ENCODE data around the gene RAPGEF5.

- TF ChIP-seq RCOR1 (IDR thresholded peaks at IDR 0.05; ENCODE audit: low read length) (no peak), GABPA (IDR thresholded peaks at IDR 0.05; ENCODE audit: low read depth) (no peak), NRF1 (IDR thresholded peaks at IDR 0.05; ENCODE audit: low read depth, low read length) (no peak), GATA2 (CRISPR knock-in tag; IDR thresholded peaks at IDR 0.05) (no peak), YY1 (IDR thresholded peaks at IDR 0.05; ENCODE audit: low read depth) (no peak), CTCF (IDR thresholded peaks at IDR 0.05) (no peak), POLR2AphosphoS5 (IDR thresholded peaks at IDR 0.05; ENCODE audit: low read depth, low read length) (no peak), EP300 (IDR thresholded peaks at IDR 0.05; ENCODE audit: borderline replicate concordance in 1 of 2, low read depth in 1 of 2, low read length in 1 of 2) (no peak)
- TF ChIP-seq, protein P1, sequence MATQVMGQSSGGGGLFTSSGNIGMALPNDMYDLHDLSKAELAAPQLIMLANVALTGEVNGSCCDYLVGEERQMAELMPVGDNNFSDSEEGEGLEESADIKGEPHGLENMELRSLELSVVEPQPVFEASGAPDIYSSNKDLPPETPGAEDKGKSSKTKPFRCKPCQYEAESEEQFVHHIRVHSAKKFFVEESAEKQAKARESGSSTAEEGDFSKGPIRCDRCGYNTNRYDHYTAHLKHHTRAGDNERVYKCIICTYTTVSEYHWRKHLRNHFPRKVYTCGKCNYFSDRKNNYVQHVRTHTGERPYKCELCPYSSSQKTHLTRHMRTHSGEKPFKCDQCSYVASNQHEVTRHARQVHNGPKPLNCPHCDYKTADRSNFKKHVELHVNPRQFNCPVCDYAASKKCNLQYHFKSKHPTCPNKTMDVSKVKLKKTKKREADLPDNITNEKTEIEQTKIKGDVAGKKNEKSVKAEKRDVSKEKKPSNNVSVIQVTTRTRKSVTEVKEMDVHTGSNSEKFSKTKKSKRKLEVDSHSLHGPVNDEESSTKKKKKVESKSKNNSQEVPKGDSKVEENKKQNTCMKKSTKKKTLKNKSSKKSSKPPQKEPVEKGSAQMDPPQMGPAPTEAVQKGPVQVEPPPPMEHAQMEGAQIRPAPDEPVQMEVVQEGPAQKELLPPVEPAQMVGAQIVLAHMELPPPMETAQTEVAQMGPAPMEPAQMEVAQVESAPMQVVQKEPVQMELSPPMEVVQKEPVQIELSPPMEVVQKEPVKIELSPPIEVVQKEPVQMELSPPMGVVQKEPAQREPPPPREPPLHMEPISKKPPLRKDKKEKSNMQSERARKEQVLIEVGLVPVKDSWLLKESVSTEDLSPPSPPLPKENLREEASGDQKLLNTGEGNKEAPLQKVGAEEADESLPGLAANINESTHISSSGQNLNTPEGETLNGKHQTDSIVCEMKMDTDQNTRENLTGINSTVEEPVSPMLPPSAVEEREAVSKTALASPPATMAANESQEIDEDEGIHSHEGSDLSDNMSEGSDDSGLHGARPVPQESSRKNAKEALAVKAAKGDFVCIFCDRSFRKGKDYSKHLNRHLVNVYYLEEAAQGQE (IDR thresholded peaks at IDR 0.05; ENCODE audit: low read depth, low read length) = no peak
- TF ChIP-seq, protein P2, sequence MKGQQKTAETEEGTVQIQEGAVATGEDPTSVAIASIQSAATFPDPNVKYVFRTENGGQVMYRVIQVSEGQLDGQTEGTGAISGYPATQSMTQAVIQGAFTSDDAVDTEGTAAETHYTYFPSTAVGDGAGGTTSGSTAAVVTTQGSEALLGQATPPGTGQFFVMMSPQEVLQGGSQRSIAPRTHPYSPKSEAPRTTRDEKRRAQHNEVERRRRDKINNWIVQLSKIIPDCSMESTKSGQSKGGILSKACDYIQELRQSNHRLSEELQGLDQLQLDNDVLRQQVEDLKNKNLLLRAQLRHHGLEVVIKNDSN (IDR thresholded peaks at IDR 0.05; ENCODE audit: borderline replicate concordance, low read depth) = no peak
These were observed 218.8 kb downstream of the RAPGEF5 start for GRCh38 chr7:22138106-22138505.
